Measurements from ENCODE around the gene ZNF837.

The ZNF837 gene

GRCh38 chr19:58357481-58358145 lies 23.2 kb downstream of the ZNF837 start:
- no peaks in the 10 kb centered on the region for H3K9me3 ChIP-seq (replicated peaks; ENCODE audit: insufficient read depth, low read length)
- H3K27ac ChIP-seq (ENCODE audit: low read length): no peak overlapping the region
- H3K4me2 ChIP-seq (ENCODE audit: low read depth, low read length): no peak overlapping the region
- no peaks in the 10 kb centered on the region for H3K27me3 ChIP-seq (replicated peaks; ENCODE audit: insufficient read depth, low read length)
- no peak for TF ChIP-seq EZH2phosphoT487 (IDR thresholded peaks at IDR 0.05; ENCODE audit: low read length)
- TF ChIP-seq EZH2 (optimal IDR thresholded peaks at IDR 0.05; ENCODE audit: low read depth, low read length): no peak
- no peak for TF ChIP-seq CTCF (IDR thresholded peaks at IDR 0.05; ENCODE audit: low read length)
- H2AFZ ChIP-seq (ENCODE audit: low read length): no peak overlapping the region
- no peaks in the 10 kb centered on the region for H4K20me1 ChIP-seq (ENCODE audit: insufficient read depth, low read length)
- H3K36me3 ChIP-seq (replicated peaks; ENCODE audit: insufficient read depth, low read length): no peaks in the 10 kb centered on the region
- DNase-seq: no peak
- H3F3A ChIP-seq (ENCODE audit: insufficient read depth, low read length): no peaks in the 10 kb centered on the region
- no peak overlapping the region for H3K9ac ChIP-seq (ENCODE audit: low read length)
- H3K79me2 ChIP-seq (ENCODE audit: low read length): no peaks in the 10 kb centered on the region
- no peak overlapping the region for H3K4me3 ChIP-seq (ENCODE audit: low read length)
- H3K4me1 ChIP-seq (ENCODE audit: low read length): no peaks in the 10 kb centered on the region
- no peaks in the 10 kb centered on the region for H3K9me2 ChIP-seq (replicated peaks; ENCODE audit: insufficient read depth, low read length)

- Histone ChIP-seq H2AFZ (ENCODE audit: low read length) (no peak overlapping the region), H3K9me3 (replicated peaks; ENCODE audit: insufficient read depth, low read length) (no peaks in the 10 kb centered on the region), H3K9me2 (replicated peaks; ENCODE audit: insufficient read depth, low read length) (no peaks in the 10 kb centered on the region), H3K27me3 (replicated peaks; ENCODE audit: insufficient read depth, low read length) (no peaks in the 10 kb centered on the region), H3K4me2 (ENCODE audit: low read depth, low read length) (no peak overlapping the region), H3K79me2 (ENCODE audit: low read length) (no peaks in the 10 kb centered on the region), H3K4me1 (ENCODE audit: low read length) (no peaks in the 10 kb centered on the region), H3K4me3 (ENCODE audit: low read length) (no peak overlapping the region), H3K9ac (ENCODE audit: low read length) (no peak overlapping the region), H3K36me3 (replicated peaks; ENCODE audit: insufficient read depth, low read length) (no peaks in the 10 kb centered on the region), H3F3A (ENCODE audit: insufficient read depth, low read length) (no peaks in the 10 kb centered on the region), H3K27ac (ENCODE audit: low read length) (no peak overlapping the region), H4K20me1 (ENCODE audit: insufficient read depth, low read length) (no peaks in the 10 kb centered on the region)
- TF ChIP-seq EZH2phosphoT487 (IDR thresholded peaks at IDR 0.05; ENCODE audit: low read length) (no peak), EZH2 (optimal IDR thresholded peaks at IDR 0.05; ENCODE audit: low read depth, low read length) (no peak), CTCF (IDR thresholded peaks at IDR 0.05; ENCODE audit: low read length) (no peak)
- no peak for DNase-seq
Observed at GRCh38 chr19:58356766-58357480, 23.9 kb downstream of the ZNF837 start.

GRCh38 chr19:58355908-58356765 lies 24.7 kb downstream of the ZNF837 start:
- no peak overlapping the region for H3K27ac ChIP-seq (ENCODE audit: low read length)
- no peaks in the 10 kb centered on the region for H3K4me1 ChIP-seq (ENCODE audit: low read length)
- no peaks in the 10 kb centered on the region for H3K9me3 ChIP-seq (replicated peaks; ENCODE audit: insufficient read depth, low read length)
- H3K4me2 ChIP-seq (ENCODE audit: low read depth, low read length): no peak overlapping the region
- H3K36me3 ChIP-seq (replicated peaks; ENCODE audit: insufficient read depth, low read length): no peaks in the 10 kb centered on the region
- H4K20me1 ChIP-seq (ENCODE audit: insufficient read depth, low read length): no peaks in the 10 kb centered on the region
- no peak overlapping the region for H3K9ac ChIP-seq (ENCODE audit: low read length)
- no peak overlapping the region for H2AFZ ChIP-seq (ENCODE audit: low read length)
- H3K27me3 ChIP-seq (replicated peaks; ENCODE audit: insufficient read depth, low read length): no peaks in the 10 kb centered on the region
- DNase-seq: no peak
- no peaks in the 10 kb centered on the region for H3F3A ChIP-seq (ENCODE audit: insufficient read depth, low read length)
- no peaks in the 10 kb centered on the region for H3K79me2 ChIP-seq (ENCODE audit: low read length)
- no peak overlapping the region for H3K4me3 ChIP-seq (ENCODE audit: low read length)
- H3K9me2 ChIP-seq (replicated peaks; ENCODE audit: insufficient read depth, low read length): no peaks in the 10 kb centered on the region
- TF ChIP-seq EZH2phosphoT487 (IDR thresholded peaks at IDR 0.05; ENCODE audit: low read length) (no peak), CTCF (IDR thresholded peaks at IDR 0.05; ENCODE audit: low read length) (no peak), EZH2 (optimal IDR thresholded peaks at IDR 0.05; ENCODE audit: low read depth, low read length) (no peak)
